Stomach (tissue), 4 donors: ENCODE data around the gene PTPRZ1.
A peak's percentile ranks its signal among the peaks of the same experiment; 100 is the strongest.

Experiments
- CTCF ChIP-seq, 7 experiments: fragments of 450-650 bp in 4 of 7; fragments of 200-600 bp in 3 of 7; sonication (generic) in 3 of 7; IDR thresholded peaks; one replicate each; pipeline ENCODE4 v1.5.1; 2016 to 2019; ENCODE audit warnings: antibody characterized with exemption in 7 of 7, control low read depth in 2 of 7, mild to moderate bottlenecking in 1 of 7
- POLR2A ChIP-seq, 4 donors: fragments of 450-650 bp; IDR thresholded peaks; one replicate each; pipeline ENCODE4 v1.6.1; 2016; ENCODE audit warnings: antibody characterized with exemption in 4 of 4, control low read depth in 2 of 4, mild to moderate bottlenecking in 1 of 4, moderate library complexity in 1 of 4

GRCh38 chr7:122092964-122093797, 220.2 kb downstream of the PTPRZ1 start:
- TF ChIP-seq CTCF (IDR thresholded peaks at IDR 0.05) (peak in 5 of 7 experiments; percentile 47 to 74 (median 62)), POLR2A (IDR thresholded peaks at IDR 0.05) (no peak)
